Activated CD4-positive, alpha-beta T cell treated with anti-CD3 and anti-CD28 coated beads for 36 hours (primary cell): Measurements from ENCODE around the gene ANKRD36C. TPM values are rescaled to one million over a fixed set of nuclear protein-coding genes. Genes with fewer than 3 reads are reported as not detected.
"Not testable (repeated sequence)": the region's sequence is repeated elsewhere in the genome, so short reads cannot be mapped to it uniquely, and the experiment has no call there.

Experiments
- ATAC-seq: fragments of 200-7000 bp; cut with Tn5 transposase; one replicate; pipeline ENCODE4 v1.10.0; 2021; ENCODE audit warnings: mild to moderate bottlenecking, moderate library complexity
- CTCF ChIA-PET: fragments of 350-600 bp; sonication (Branson Sonifier 250); formaldehyde crosslinking; loops from one replicate; lab custom pipeline; 2021; ENCODE audit warnings: antibody characterized with exemption; lab: Charles Lee
- POLR2A ChIA-PET: fragments of 350-600 bp; sonication (Branson Sonifier 250); formaldehyde crosslinking; loops from one replicate; lab custom pipeline; 2021; ENCODE audit warnings: antibody characterized with exemption, inconsistent platforms; lab: Charles Lee
- DNase-seq: peaks from one replicate; pipeline ENCODE4 v3.0.0-alpha.2; 2020
- H3K27ac Mint-ChIP-seq: one replicate; pipeline ENCODE4 v1.8.0; 2021; ENCODE audit warnings: mixed read lengths
- H3K27me3 Mint-ChIP-seq: one replicate; pipeline ENCODE4 v1.8.0; 2021; ENCODE audit warnings: mixed read lengths
- H3K36me3 Mint-ChIP-seq: one replicate; pipeline ENCODE4 v1.8.0; 2021; ENCODE audit warnings: low read depth, mixed read lengths
- H3K4me1 Mint-ChIP-seq: one replicate; pipeline ENCODE4 v1.8.0; 2021; ENCODE audit warnings: mixed read lengths
- H3K4me3 Mint-ChIP-seq: one replicate; pipeline ENCODE4 v1.8.0; 2021; ENCODE audit warnings: mild to moderate bottlenecking, moderate library complexity, mixed read lengths
- H3K9me3 Mint-ChIP-seq: one replicate; pipeline ENCODE4 v1.8.0; 2021; ENCODE audit warnings: low read depth, mixed read lengths
- intact Hi-C, 2 experiments: fragments of 100-400 bp; cut with DNase I in 1 of 2; cut with micrococcal nuclease in 1 of 2; formaldehyde crosslinking; loops; one replicate each; pipeline versions ENCODE4 v1.14.2 to v1.15.1; 2022 to 2024; cut with DNase I, micrococcal nuclease
- total RNA-seq, 2 experiments: library from RNA; stranded (reverse); gene quantifications; one replicate each; pipeline ENCODE4 v1.2.3, GENCODE V29; 2021

The ANKRD36C gene
- total RNA-seq, 2 experiments from 2014 or later: 38.5 to 47.2 TPM

GRCh38 chr2:95793970-95794369 is 197.7 kb downstream of the ANKRD36C start:
- DNase-seq, H3K36me3 Mint-ChIP-seq, CTCF ChIA-PET, H3K27me3 Mint-ChIP-seq, intact Hi-C loops, H3K4me1 Mint-ChIP-seq, H3K4me3 Mint-ChIP-seq, POLR2A ChIA-PET, H3K9me3 Mint-ChIP-seq, ATAC-seq, H3K27ac Mint-ChIP-seq: not testable (repeated sequence)

DNA sequence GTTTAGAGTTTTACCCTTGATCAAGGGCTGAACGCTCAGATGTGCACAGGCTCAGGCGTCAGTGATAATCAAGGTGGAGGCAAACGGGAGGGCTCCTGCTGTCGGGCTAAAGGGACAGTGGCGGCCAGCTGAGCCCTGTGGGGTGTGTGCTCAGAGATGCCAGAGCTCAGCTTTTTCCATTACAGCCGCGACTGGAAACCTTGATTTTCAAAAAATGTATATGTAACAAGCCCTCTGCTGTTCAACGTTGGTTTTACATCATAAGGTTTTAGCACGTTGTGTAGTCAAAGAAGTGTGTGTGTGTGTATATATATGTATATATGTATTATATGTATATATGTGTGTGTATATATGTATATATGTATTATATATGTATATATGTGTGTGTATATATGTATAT is 201.4 kb downstream of the ANKRD36C start:
- H3K27ac Mint-ChIP-seq, H3K4me1 Mint-ChIP-seq, H3K4me3 Mint-ChIP-seq, CTCF ChIA-PET, DNase-seq, intact Hi-C loops, H3K9me3 Mint-ChIP-seq, POLR2A ChIA-PET, H3K27me3 Mint-ChIP-seq, H3K36me3 Mint-ChIP-seq, ATAC-seq: not testable (repeated sequence)

DNA sequence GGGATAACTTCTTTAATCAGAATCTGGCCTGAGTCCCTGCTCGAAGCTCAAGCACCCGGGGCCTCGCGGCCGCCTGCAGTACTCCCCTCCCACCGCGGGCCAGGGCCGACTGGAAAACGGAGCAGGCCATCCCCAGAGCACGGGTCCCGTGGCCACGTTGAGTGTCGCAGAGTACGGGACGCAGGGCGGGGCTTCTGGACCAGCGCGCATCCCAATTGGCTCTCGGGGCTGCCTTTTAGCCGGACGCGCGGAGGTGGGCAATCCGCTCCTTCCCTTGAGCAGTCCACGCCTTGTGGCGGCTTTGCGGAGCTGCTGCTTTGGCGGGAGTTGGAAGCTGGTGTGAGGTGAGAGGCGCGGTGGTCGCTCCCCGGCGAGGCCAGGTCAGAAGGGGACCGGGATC is 202.2 kb downstream of the ANKRD36C start:
- H3K4me1 Mint-ChIP-seq, DNase-seq, intact Hi-C loops, H3K27me3 Mint-ChIP-seq, H3K36me3 Mint-ChIP-seq, CTCF ChIA-PET, POLR2A ChIA-PET, H3K27ac Mint-ChIP-seq, H3K4me3 Mint-ChIP-seq, H3K9me3 Mint-ChIP-seq: not testable (repeated sequence)
- peak; percentile 60 for ATAC-seq

- H3K27ac Mint-ChIP-seq, CTCF ChIA-PET, POLR2A ChIA-PET, H3K4me1 Mint-ChIP-seq, H3K4me3 Mint-ChIP-seq, H3K9me3 Mint-ChIP-seq, H3K36me3 Mint-ChIP-seq, DNase-seq, intact Hi-C loops, ATAC-seq, H3K27me3 Mint-ChIP-seq: not testable (repeated sequence)
These were observed 203.0 kb downstream of the ANKRD36C start for GRCh38 chr2:95788642-95789041.

Other genes with a start within 250 kb of the ANKRD36C start
- 1 to 10 TPM; 8.4 to 10.0 TPM for gene GPAT2, start 43.1 kb upstream of the ANKRD36C start, total RNA-seq
- gene ADRA2B, start 124.7 kb upstream of the ANKRD36C start, total RNA-seq: under 1 TPM; 0.30 to 0.54 TPM
- 1 to 10 TPM; 2.5 to 2.8 TPM for gene ASTL, start 146.7 kb upstream of the ANKRD36C start, total RNA-seq
- 100 to 1,000 TPM; 248 to 407 TPM for gene DUSP2, start 153.6 kb upstream of the ANKRD36C start, total RNA-seq
- 100 to 1,000 TPM; 151 to 173 TPM for gene STARD7, start 217.0 kb upstream of the ANKRD36C start, total RNA-seq